T-helper 22 cell (primary cell): ENCODE results near the gene ZKSCAN4.
A peak's percentile ranks its signal among the peaks of the same experiment; 100 is the strongest.

Experiments
- DNase-seq: peaks from one replicate; pipeline ENCODE4 v3.0.0-alpha.2; 2020; ENCODE audit warnings: low read depth

The ZKSCAN4 gene

GRCh38 chr6:28252009-28252975 lies at the start of gene ZKSCAN4:
TSS of gene ZKSCAN4 (minus strand) at chr6:28252269. CDS start at chr6:28251980, 289 bp downstream.
- DNase-seq: peak; percentile 55

DNA sequence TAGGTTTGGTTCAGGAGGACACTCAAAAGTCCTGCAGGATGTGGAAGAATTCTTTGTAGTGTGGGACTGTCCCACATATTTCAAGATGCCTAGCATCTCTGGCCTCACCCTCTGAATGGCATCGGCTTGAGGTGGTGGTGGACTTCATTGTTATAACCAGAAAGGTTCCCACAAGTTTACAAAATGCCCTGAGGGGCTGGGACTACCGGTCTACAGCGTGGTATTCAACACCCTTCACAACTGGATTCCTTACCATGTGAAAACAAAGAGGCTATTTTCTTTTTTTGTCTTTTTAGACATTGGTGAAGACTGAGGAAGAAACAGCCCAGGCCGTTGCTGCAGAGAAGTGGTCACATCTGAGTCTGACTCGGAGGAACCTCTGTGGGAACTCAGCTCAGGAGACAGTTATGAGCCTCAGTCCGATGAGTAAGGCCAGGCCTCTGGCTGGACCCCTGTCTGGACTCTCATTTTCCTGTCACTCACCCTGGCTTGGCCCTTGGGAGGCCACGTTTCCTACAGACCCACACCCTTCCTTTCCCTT lies 44.5 kb upstream of the ZKSCAN4 start:
- DNase-seq: no peak

DNA sequence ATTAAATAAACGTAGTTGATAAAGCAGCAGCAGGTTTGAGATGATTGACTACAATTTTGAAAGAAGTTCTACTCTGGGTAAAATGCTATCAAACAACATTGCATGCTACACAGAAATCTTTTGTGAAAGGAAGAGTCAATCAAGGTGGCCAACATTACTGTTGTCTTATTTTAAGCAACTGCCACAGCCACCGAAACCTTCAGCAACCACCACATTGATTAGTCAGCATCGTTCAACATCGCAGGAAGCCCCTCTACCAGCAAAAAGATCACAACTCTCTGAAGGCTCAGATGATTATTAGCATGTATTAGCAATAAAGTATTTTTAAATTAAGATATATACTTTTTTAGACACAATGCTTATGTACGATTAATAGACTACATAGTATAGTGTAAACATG lies 43.3 kb upstream of the ZKSCAN4 start:
- no peak for DNase-seq

- no peak for DNase-seq
Observed at GRCh38 chr6:28291573-28291972, 39.5 kb upstream of the ZKSCAN4 start.

DNA sequence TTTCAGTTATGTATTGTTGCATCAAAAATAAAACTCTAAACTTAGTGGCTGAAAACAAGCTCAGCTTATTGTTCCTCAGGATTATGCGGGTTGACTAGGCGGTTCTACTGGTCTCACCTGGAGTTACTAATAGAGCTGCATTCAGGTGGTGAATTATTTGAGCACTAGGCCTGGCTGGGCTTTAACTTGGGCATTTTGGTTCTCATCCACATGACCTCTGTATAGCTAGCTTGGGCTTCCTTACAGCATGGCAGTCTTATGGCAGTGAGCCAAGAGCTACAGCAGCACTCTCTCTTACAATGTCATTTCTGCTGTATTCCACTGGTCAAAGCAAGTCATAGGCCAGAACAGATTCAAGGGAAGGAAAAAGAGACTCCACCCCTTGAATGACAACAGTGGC lies 30.9 kb upstream of the ZKSCAN4 start:
- no peak for DNase-seq

DNA sequence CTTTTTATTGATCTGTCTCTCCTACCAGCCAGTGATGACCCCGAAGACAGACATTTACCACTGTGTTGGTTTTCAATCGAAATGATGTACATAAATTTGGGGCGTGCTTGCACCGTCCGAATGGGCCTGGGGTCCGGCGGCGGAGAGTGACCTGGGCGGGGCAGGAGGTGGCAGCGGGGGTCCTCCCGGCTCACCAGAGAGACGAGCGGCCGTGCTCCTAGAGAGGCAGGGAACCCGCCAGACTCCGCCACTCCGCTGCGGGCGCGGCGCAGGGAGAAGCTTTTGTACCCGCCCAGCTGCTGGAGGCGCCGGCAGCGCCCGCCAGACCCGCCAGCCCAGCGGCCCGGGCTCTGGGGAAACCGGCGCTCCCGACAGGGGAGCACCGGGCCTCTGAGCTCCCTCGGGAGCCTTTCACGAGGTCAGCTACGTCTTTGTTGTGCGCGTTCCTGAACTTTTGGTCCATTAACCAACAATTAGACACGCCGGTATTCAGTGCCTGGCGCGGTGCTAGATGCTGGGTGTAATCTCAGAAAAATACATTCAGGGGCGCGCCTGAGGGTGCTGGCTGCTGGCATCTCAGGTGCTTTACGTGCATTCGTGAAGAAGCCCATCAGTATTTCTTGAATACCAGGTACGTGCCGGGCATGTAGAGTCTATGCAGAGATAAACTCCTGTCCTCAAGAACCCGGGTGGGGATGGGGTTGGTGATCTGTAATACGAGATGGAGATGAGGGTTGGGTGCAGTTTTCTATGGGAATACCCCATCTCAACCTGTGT lies 29.4 kb upstream of the ZKSCAN4 start, which contains the start of gene PGBD1:
Gene PGBD1, plus strand, starts transcription at position 285 of the 777 bp plus-strand sequence. CDS start 2,242 bp downstream, outside the sequence.
- no peak for DNase-seq

DNA sequence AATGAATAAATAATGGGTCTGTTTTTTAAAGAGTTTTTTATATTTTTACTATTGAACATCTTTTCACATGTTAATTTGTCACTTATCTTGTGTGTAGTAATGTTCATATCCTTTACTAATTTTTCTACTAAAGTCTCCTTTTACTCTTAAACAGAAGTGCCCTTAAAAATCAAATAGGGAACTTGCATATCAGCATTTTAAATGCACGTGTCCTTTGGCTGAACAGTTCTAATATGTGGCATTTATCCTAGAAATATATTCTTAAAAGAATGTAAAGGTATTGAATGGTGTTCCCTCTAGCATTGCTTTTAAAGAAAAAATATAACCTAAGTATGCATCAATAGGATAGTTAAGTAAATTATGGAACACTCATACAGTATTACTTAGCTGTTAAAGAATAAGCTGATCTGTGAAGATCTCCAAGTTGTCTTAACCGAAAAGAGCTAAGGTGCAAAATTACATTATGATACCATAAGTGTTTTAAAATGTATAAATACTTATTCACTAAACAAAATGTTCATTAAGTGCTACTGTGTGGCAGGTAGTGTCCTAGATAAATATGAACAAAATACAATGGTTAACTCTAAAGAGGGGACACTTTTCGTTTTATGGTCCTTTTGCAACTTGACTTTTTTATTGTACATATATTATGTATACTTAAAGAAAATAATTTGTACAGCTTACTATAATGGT lies 28.7 kb upstream of the ZKSCAN4 start:
- no peak for DNase-seq

GRCh38 chr6:28277746-28278145 lies 25.7 kb upstream of the ZKSCAN4 start:
- DNase-seq: no peak

- DNase-seq: no peak
Observed at GRCh38 chr6:28274888-28275287, 22.8 kb upstream of the ZKSCAN4 start.

DNA sequence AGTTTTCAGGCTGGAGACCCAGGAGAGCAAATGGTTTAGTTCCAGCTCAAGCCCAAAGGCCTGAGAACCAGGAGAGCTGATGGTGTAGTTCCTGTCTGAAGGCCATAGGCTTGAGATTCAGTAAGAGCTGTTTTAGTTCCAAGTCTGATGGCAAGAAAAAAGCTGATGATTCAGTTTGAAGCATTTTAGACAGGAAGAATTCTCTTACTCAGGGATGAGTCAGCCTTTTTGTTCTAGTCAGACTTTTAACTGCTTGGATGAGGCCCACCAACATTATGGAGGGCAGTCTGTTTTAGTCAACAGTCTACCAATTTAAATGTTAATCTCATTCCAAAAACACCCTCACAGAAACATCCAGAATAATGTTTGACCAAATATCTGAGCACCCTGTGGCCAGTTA lies 17.4 kb upstream of the ZKSCAN4 start:
- DNase-seq: no peak

- DNase-seq: no peak
Observed at GRCh38 chr6:28267695-28268059, 15.6 kb upstream of the ZKSCAN4 start.

DNA sequence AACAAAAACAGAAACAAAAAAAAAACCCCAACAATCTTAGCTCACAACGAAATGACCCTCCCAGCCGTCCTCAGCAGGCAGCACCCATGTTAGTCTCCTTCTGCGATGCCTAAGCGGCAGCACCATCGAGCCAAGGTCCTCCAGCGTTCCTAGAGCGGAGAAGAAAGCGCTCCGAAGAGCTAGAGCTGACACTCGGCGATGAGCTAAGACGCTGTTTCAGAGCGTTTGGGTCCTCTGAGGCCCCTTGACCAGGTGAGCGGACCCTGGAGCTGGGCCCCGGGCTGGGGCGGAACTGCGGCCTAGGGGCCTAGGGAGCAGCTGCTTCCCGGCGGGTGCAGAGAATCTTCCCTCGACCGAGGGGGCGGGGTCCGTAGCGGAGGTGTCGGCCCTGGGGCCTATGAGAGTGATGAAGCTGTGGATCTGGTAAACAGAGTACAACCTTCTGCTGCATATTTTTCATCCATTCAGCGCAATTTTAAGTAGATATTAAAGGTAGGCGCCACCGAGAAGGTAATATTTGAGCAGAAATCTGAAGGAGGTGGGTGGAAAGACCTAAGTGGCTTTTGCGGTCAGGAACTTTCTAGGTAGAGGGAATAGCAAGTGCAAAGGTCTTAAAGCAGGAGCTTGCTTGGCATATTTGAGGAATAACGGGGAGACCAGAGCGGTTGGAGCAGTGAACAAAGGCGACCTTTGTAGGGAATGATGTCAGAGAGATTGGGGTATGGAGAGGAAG lies 15.1 kb upstream of the ZKSCAN4 start, which contains the start of gene ZSCAN26:
Gene ZSCAN26, plus strand, starts transcription at position 182 of the 733 bp plus-strand sequence. CDS start 4,777 bp downstream, outside the sequence.
- DNase-seq: peak; percentile 51

- DNase-seq: no peak
Observed at GRCh38 chr6:28266563-28266961, 14.5 kb upstream of the ZKSCAN4 start.

DNA sequence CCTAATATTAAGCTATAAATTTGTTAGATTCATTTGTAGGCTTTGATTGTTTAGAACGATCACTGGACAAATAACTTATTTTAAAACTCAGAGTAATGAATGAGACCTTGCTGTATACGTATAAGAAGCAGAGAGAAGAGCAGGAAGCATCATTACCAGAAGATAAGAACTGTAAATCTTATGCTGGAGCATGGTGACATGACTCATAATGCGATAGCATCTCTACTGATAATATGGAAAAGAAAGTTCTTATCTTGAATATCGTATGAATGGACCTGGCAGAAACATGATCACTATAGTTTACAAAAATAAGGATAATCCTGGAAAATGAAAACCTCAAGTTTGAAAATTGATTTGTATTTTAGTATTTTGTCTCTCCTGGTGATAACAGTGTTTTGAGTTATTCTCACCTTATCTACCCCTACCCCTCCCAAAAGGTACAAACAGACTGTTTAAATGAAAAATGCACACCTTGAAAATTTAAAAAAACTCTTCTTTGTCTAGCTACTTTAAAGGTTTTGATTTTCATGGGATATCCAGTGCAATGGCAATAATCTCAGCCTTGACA lies 12.8 kb upstream of the ZKSCAN4 start:
- no peak for DNase-seq

DNA sequence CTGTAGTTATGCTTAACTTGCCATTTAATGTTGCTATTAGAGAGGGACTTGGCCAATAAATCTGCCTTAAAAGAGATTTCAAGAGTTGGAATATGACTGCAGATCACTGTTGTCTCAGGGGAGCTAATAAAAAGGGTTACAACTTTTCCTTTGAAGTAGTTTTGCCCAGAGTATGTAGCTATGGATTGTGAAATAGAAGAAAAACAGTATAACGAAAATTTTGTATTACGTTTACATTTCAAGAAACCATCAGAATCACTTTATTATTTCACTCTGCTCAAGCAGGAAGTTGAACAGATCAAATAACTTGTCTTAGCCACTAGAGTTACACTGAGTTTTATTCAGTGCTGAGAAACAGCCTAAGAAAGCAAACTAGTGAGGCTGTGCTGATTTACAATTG lies 11.9 kb upstream of the ZKSCAN4 start:
- no peak for DNase-seq

DNA sequence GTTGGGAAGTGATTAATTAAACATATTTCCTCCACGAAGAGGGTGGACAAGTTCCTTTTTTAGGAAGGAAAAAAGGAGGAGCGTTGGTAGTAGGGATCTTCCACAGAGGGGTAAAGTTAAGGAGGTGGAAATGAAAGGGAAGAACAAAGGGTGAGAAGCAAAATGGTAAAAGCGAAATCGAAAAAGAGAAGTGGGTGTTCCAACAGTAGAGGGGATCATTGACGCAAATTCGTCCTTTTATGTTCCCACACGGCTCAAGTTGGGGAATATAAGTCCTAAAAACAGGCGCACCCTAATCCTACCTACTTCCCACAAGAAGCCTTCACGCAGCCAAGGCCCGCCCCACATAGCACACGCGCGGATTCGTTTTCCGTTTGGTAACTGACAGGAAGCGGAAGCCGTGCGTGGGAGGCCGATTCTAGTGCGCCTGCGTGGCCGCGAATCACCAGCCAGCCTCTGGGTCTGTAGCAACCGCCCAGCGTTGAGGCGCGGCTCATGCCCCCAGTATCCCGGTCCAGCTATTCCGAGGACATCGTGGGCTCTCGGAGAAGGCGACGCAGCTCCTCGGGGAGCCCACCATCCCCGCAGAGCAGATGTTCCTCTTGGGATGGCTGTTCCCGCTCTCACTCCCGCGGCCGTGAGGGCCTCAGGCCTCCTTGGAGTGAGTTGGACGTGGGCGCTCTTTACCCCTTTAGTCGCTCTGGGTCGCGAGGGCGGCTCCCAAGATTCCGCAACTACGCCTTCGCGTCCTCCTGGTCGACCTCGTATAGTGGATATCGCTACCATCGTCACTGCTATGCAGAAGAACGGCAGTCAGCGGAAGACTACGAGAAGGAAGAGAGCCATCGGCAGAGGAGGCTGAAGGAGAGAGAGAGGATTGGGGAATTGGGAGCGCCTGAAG lies 7.1 kb upstream of the ZKSCAN4 start, which contains the start of gene NKAPL:
Gene NKAPL, plus strand, starts transcription at position 421 of the 901 bp plus-strand sequence. Its CDS starts 75 bp downstream, at position 496.
- DNase-seq: no peak

- no peak for DNase-seq
Observed at GRCh38 chr6:28257042-28257441, 5.0 kb upstream of the ZKSCAN4 start.

DNA sequence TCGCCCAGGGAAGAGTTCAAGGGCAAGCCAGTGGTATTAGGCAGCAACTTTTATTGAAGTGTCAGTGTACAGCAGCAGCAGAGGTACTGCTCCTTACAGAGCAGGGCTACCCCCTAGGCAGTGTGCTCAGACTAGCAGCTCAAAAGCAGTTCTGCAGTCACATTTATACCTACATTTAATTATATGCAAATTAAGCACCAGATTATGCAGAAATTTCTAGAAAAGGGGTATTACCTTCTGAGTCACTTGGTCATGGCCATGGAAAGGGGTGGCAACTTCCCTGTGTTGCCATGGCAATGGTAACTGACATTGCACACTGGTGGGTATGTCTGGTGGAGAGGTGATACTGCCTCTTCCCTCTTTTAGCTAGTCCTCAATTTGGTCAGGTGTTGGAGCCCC lies 2.1 kb upstream of the ZKSCAN4 start:
- no peak for DNase-seq

DNA sequence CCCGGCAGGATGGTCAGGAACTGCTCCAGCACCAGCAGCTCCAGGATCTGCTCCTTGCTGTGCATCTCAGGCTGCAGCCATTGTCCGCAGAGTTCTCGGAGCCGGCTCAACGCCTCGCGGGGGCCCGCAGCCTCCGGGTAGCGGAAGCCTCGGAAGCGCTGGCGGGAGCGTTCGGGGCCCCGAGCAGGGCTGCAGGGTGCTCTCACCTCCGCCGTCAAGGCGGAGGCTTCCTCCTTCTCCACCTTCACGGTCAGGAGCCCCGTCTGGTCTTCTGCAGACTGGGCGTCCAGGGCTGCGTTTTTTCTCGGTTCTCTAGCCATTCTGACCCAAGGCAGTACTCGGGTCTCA lies 434 bp downstream of the ZKSCAN4 start:
- no peak for DNase-seq

DNA sequence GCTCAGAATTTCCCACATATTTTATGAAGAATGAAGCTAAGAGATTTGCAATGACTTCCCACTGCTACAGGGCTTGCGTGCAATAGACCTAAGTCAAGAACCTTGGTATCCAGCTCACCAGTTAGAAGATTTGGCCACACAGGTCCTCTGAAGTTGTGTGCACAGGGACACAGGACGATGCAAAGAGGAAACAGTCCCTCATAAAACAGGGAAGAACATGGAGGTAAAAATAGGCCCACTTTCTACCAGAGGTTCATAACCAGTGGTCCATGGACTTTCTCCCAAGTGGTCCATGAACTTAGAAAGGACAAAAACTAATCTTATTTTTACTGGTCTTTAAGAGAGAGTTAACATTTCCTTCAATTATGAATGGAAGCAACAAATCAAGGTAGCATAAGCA lies 1.3 kb downstream of the ZKSCAN4 start:
- no peak for DNase-seq
